Measurements from ENCODE around the gene TIMM17B.

TIMM17B gene

DNA sequence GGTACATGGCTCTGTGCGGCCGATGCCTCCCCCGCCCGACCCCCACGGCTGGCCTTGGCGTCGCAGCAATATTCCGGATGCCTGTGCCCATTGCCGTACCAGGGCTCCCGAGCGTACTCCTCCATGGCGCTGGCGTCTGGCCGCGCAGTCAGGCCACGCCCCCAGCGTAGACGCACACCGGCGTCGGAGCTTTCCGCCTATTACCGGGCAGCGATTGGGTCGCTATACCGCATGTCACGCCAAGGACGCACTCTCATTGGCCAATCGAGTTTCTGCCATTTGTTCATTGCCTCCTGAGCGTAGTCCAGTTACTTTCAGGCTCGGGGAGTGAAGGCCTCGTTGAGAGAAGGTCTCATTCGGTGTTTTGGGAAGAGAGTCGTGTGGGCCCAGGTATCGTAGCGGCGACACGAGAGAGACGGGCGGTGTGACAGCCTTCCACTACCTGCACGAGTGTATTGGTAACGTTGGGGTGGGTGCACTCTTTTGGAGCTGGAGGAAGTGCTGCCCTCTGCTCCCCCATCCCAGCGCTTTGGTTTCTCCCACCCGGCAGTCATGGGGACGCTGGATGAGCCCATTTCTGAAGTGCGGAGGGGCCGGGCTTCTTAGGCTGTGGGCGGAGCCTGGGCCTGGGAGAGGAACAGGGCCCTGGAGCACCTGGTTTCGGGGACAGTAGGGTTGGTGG, at the start of gene TIMM17B, which contains the start of gene PQBP1:
Gene TIMM17B, minus strand, starts transcription at position 144 of the 682 bp plus-strand sequence. Its CDS starts 19 bp downstream, at position 125.
Gene PQBP1, plus strand, starts transcription at position 306 of the 682 bp plus-strand sequence. CDS start 580 bp downstream, outside the sequence.
- DNase-seq (ENCODE audit: low read depth): peak; percentile 67

DNA sequence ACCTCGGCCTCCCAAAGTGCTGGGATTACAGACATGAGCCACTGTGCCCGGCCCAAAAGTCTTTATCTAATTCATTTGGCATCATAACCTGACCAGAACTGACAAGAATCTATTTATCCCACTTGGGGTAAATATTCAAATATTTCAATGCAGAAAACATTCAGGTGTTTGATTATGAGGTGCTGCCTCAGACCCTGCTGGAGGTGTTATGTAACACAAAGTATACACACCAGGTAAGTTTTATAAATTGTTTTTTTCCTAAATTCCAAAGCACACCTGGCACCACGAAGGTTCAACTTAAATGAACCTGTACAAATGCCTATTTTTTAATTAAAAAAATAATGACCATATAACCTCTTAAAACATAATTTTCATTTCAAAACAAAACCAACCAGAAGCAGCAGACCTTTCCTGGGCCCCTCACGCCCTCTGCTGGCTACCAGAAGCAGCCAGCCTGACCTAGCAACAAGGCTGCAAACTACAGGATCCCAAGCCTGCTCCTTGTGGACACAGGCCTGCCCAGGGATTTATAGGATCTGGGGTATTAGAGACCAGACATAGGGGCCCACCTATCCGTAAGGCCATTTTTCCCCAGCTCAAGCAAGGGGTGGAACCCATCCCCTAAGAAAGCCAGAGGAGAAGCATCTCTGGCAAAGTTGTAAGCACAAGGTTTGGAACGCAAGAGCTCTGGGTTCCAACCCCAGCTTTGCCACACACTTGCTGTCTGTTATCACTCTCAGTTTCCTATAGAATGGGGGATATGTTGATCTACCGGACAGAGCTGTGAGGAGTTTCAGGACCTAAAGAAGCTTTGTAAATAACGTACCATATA, 48.2 kb upstream of the TIMM17B start:
- DNase-seq (ENCODE audit: low read depth): no peak

DNA sequence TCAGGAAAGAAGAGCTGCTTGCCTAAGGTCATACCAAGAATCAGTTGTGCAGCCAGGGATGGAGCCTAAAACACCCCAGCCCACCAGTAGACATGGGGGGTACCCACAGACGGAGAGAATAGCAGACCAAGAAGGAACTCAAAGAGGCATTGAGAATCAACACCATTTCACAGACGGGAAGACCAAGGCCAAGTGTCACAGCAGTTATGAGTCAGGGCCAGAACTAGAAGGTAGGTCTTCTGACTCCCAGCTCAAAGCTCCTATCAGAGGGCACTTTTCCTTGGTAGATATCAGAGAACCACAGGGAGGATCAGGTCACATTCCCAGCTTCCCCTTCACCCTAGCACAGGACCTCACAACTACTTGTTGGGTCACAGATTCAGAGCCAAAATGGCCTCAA, 45.3 kb upstream of the TIMM17B start:
- DNase-seq (ENCODE audit: low read depth): no peak

DNA sequence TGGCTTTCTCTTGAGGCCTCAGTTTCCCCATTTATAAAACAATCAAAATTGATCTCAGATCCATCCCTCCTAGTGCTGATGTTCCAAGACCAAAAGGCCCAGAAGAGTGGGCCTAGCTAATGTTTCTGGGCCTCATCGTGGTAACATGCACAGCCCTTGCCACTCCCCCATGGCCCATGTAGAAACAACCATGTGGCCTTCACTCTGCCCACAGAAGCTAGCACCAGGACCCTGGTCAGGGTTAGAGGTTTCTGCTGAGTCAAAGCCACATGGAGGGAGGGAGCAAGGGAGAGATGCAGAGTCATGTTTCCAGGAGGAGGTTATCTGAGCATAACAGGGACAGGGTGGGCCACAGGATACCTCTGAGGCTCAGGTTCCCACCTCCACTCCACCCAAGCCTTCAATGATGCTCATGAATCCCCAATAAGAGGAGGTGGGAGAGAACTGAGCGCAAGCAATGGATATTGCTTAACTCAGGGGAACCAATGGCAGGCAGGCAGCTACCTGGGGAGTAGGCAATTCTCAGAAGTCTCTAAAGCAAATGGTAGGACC, 42.9 kb upstream of the TIMM17B start:
- no peak for DNase-seq (ENCODE audit: low read depth)

DNA sequence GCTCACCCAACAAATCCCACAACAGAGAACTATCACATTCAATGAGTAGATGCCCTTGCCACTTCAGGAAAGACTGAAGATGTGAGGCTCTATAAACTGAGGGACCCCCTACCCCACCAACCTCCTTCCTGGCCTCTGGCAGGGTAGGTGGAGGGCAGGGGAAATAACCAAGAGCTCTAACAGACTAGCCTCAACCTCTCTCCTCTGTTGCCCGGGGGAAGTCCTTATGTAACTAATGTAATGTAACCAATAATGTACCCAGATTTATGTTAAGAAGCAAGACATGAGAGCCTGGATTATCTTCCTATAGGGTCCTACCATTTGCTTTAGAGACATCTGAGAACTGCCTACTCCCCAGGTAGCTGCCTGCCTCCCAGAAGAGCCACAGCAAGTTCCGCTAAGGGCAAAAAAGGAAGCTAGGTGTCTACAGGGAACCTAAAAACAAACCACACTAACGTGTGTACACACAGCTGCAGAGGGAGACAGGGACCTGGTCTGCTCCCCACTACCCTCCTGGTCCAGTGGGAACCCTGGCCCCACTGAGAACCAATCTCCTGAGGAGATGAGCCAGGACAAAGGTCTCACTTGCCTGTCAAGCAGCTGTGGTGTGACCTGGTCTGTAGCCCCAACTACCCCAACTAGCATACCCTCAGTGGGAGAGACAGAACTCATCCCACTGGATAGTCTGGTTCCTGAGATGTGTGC, 42.1 kb upstream of the TIMM17B start:
- DNase-seq (ENCODE audit: low read depth): no peak

DNA sequence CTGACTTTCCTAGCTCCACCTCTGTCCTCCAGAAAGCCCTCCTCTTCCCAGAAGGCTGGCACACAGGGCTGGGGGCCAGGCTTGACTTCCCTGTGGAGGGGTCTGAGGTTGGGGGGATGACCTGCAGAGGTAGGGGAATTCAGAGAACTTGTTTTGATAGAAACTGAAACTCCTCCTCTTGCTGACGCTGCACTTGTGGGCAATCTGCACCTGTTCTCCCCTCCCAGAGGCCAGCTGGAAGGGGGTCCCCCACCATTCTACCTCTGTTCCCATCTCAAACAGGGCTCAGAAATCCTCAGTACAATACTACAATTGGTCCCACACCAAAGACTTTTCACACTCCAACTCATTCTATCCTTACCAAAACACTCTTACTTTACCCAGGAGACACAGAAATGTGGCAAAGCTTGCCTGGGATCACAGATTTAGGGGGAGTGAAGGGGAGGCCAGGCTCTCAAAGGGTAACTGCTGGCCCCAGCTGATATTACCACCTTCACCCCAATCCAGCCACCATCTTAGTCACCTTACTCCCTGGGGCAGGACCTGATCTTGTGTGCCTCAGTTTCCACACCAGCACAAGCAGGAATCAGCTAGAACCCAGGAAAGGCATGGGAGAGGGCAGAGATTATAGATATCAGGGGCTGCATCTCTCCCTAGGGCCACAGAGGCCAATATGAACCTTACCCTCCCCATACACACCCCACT, 41.3 kb upstream of the TIMM17B start:
- no peak for DNase-seq (ENCODE audit: low read depth)

DNA sequence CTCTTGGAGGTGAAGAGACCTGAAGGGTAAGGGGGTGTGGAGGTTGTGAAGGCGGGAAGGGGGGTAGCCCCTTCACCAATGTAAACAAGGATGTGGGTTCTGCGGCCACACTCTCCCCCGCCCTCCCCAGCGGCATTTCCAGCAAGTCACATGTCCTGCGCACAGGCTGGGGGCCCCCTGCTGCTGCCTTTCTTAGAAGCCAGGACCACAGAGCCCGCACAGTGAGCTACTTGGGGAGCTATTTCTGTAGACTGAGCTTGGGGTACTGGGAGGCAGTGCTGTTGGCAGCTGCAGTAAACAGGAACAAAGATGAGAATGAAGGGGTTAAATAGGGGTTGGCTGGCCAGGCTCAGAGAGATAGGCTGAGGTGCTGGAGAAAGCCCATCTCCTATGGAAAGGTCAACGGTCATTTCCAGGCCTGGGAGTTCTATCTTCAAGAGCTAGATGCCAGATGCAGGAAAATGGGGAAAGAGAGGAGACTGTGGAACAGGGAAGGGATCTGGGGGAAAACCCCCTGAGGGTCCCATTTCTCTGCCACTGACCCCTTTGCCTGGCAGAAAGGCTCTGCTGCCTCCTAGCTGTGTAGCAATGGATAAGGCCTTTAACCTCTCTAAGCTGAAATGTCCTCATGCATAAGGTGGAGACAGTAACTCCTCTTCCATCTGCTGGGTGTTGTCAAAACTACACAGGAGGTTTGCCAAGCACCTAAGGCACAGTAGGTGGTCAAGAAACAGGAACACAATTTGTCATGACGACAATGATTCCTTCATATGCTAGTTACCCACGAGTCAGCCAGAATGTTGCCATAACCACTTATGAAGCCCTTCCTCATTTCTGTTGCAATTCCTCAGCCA, 39.7 kb upstream of the TIMM17B start:
- peak; percentile 67 for DNase-seq (ENCODE audit: low read depth)

DNA sequence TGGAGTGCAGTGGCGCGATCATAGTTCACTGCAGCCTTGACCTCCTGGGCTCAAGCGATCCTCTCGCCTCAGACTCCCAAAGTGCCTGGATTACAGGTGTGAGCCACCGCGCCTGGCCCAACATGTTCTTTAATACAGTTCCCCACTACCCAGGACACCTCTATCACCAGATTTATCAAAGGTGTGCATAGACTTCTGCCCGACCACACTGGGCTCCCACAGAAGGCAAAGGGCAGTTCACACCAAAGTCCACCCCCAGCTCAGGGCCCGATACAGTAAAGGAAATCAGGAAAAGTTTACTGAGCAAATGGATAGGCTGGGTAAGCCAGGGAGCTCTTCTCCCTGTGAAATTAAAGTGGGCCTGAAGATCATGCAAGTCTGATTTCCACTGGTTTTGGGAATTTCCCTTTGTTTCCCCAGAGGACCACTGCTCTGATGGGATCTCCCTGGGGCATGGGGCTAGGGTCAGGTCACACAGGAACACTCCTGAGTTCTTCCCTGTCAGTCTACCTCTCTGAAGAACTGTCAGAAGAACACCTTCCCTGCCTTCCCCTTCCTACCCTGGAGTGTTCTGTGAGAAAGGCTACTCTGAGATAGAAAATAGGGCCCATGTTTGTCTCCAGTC, 39.0 kb upstream of the TIMM17B start:
- DNase-seq (ENCODE audit: low read depth): no peak

DNA sequence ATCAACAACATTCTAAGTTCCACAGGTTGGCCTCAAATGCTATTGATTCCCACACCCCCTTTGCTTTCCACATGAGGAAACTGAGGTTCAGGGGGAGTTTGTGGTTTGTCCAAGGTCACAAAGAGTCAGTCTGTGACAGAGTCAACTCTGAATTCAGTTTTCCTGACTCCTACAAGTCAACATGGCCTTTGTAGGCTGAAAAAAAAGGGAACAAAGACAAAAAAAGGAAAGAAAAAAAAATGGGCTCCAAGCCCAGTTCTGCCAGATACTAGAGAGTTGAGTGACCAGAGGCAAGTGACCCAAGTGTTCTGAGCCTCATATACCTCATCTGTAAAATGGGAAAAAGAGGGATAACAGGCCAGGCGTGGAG, 37.7 kb upstream of the TIMM17B start:
- DNase-seq (ENCODE audit: low read depth): no peak

DNA sequence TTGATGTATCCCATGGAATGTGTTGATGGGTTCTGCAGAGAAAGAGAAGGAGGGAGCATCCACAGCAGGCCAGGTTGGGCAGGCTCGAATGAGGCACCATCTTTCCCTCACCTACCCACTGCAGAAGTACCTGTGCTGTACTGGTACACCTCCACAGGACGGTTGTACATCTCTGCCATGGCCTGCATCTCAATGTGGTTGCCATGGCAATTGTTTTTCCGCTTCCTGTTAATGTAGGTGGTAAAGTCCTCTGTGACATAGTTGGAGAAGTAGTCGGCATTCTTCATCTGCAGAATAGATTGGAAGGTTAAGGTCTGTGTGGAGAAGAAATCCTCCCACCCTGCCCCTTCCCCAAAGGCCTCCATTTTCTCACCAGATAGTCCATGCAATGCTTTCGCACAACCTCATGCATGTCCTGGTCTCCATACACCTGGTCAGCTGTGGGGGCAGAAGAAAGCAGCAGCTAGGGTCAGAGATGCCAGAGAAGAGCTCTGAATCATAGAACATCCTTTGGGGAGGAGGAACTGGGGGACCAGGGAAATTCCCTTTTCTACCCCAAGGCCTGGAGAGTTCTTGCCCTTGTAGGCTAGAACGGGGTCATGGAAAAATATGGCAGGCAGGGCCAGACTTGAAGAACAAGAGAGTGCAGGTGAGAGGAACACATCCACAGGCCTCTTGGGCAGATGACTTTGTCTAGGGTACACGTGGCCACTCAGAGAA, 37.2 kb upstream of the TIMM17B start:
- DNase-seq (ENCODE audit: low read depth): no peak

DNA sequence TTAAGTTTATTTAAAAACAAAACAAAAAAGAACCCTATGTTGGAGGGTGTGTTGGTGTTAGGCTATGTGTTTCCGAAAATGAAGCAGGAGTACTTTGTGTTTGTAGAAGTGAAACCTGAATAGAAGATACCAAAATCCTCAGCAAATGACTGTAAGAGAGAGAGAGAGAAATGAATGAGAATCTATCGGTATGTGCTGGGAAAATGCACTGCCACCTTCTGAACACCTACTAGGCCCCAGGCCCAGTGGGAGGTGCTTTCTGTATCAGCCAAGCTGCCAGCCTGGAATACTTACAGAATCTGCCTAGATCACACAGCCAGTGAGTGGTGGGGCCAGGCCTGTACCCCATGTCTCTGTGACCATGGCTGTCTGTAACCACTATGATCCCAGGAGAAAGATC, 36.2 kb upstream of the TIMM17B start:
- no peak for DNase-seq (ENCODE audit: low read depth)

DNA sequence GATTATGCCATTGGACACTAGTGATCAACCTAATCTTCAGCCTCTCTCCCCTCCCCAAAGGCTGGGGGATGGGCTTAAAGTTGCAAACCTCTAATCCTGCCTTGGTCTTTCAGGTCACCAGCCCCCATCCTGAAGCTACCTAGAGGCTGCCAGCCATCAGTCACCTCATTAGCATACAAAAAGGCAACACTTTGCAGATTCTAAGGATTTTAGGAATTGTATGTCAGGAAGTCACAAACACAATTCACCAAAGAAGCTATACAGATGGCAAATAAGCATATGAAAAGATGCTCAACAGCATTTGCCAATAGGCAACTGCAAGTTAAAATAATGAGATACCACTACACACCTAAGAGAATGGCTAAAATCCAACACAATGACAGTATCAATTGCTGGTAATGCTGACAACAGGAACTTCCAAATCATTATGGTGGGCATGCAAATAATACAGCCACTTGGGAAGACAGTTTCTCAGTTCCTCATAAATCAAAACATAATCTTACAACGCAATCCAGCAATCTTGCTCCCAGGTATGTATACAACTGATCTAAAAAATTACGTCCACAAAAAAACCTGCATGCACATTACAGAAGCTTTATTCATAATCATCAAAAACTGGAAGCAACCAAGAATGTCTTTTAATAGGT, 30.3 kb upstream of the TIMM17B start:
- DNase-seq (ENCODE audit: low read depth): no peak

DNA sequence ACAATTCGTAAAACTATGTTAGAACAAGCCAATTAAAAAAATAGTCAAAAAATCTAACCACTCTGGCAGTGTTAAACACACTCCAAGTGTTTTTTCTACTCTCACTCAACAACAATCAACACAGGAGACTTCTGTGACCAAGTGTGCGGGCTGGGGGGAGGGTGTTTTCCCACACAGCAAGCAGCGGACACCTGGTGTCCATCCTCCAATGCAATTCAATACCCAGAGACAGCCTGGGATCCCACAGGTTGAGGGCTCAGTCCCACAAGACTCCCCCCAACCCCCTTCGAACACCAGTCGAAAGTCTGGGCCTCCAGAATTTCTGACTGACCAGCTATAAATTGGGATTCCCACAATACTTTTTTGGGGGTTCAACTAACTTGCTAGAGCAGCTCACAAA, 29.6 kb upstream of the TIMM17B start:
- no peak for DNase-seq (ENCODE audit: low read depth)

DNA sequence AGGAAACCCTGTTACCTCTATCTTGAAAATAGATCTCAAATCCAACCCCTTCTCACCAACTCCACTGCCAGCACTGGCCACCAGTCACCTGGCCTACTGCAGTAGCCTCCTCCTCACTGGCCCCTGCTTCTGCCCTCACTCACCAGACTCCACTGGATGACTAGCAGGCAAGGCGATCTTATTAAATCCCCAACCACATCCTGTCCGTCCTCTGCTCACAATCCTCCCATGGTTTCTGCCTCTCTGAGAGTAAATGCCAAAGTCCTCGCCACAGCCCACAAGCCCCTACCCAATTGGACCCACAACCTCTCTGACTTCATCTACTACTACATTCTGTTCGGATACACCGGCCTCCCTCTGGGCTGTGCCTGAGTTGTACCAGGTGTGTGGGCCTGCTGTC, 26.7 kb upstream of the TIMM17B start:
- no peak for DNase-seq (ENCODE audit: low read depth)

DNA sequence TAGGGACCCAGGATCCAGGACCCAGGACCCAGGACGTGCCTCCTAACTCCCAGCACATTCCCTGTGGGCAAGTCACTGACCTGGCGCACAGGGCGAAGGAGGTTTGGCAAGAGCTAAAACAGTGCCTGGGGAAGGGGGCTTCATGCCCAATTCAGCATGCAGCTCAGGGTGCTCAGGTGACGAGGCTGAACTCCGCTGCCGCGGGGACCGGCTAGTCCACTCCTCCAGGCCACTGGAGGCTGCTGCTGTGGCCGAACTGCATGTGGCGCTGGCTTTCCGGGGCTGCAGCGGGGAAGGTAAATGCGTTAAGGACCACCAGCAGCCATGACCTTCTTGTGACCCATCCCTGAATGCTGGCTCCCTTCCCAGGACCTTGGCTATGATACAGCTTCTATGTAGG, 26.2 kb upstream of the TIMM17B start:
- DNase-seq (ENCODE audit: low read depth): no peak

DNA sequence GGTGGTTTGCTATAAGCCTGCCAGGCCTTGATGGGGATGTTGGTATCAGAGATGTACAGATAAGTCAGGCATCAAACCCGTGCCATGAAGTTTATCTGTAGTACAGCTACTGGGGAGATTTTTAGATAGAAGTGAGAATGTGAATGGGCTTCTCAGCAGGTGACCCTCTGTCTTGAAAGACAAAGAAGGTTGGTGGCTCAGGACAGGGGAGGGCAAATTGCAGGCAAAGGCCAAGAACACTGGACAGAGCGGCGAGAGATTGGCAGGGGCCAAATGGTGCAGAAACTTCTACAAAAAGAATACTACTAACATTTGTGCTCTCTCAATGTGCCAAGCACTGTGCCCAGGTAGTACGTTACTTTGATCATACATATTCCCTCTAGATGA, 23.1 kb upstream of the TIMM17B start:
- no peak for DNase-seq (ENCODE audit: low read depth)

DNA sequence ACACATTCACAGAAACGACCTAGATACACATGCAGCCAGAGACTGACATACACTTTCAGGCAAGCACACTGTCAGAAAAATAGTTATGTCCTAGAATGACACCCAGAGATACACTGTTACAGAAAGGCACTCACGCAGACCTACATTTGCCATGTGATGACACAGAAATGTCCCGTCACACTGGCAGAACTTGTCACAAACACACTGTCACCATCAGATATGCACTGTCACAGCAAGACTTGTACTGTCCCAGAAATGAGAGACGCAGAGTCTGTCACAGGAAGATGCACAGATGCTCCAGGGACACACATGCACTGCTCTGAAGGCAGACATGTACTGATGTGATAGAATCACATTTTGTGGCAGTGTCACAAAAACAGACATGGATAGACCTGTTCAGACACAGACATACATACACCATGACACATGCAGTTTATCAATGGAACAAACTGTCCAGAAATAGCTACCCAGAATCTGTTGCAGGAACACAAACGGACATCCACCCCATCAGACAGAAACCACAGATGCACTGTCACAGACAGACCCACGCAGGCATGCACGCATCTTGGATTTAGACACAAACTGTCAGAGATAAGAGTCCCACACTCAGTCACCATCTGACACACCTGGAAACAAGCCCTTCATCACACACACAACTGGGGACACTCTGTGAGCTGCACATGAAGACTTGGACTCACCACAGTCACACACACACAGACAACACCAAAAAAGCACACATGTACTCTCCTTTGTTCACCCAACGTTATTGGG, 22.6 kb upstream of the TIMM17B start:
- no peak for DNase-seq (ENCODE audit: low read depth)

DNA sequence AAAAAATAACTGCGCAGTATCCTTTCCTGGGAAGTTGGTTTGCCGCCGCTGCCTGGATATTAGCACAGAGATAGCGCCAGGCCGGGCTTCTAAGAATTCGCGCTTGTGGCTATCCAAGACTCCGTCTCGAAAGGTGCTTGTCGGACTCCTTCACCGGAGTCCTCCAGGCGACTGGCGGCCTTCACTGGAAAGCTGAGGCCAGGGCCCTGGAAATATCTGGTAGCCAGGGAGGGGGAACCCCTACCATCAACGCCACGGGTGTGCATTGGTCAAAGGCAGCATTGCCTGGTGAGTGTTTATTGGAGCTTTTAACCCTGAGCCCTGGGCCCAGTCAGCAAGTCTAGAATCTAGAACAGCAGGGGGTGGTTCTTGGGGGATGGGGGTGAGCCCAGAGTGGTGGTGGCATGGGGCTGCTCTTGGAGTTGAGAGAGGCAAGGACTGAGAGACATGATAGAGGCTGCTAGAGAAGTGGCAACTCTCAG, 21.8 kb upstream of the TIMM17B start:
- DNase-seq (ENCODE audit: low read depth): no peak
